Measurements from ENCODE around the gene MYLK4. TPM values are rescaled to one million over a fixed set of nuclear protein-coding genes. Genes with fewer than 3 reads are reported as not detected.

Gene MYLK4
- total and polyA plus RNA-seq, 8 donors: 0.12 to 1.3 (median 0.43) TPM; not detected in 3

- DNase-seq: no peak
- H3K9me3 ChIP-seq: no peaks in the 10 kb centered on the region
- no peaks in the 10 kb centered on the region for H3K4me1 ChIP-seq
- no peak overlapping the region for H3K27ac ChIP-seq
- intact Hi-C loops (cut with DNase I; ENCODE audit: low total_unique reads): no loop called here
- H3K27me3 ChIP-seq: peaks cover 0 to 4% (median 0%) of the 10 kb centered on the region in 3 donors
- TF ChIP-seq POLR2AphosphoS5 (IDR thresholded peaks at IDR 0.05): no peak
- TF ChIP-seq POLR2A (IDR thresholded peaks at IDR 0.05): no peak
- TF ChIP-seq CTCF (IDR thresholded peaks at IDR 0.05): no peak
- no peak for TF ChIP-seq EP300 (IDR thresholded peaks at IDR 0.05)
- no peak overlapping the region for H3K4me3 ChIP-seq
- WGBS, 5 donors: 60 to 88% (median 77%) methylated on average over 1 of the region's 1 CpG
- H3K36me3 ChIP-seq: no peaks in the 10 kb centered on the region
Measured at GRCh38 chr6:2651536-2651935, 99.2 kb downstream of the MYLK4 start.

- Histone ChIP-seq H3K36me3 (no peaks in the 10 kb centered on the region), H3K4me3 (no peak overlapping the region), H3K27ac (no peak overlapping the region), H3K9me3 (no peaks in the 10 kb centered on the region), H3K27me3 (peaks cover 0 to 19% (median 0%) of the 10 kb centered on the region in 3 donors), H3K4me1 (no peaks in the 10 kb centered on the region)
- intact Hi-C loops (cut with DNase I; ENCODE audit: low total_unique reads): no loop called here
- DNase-seq: no peak
- TF ChIP-seq EP300 (IDR thresholded peaks at IDR 0.05): no peak
- TF ChIP-seq POLR2A (IDR thresholded peaks at IDR 0.05): no peak
- no peak for TF ChIP-seq POLR2AphosphoS5 (IDR thresholded peaks at IDR 0.05)
- TF ChIP-seq CTCF (IDR thresholded peaks at IDR 0.05): no peak
- 72 to 87% (median 85%) methylated on average over 3 of the region's 3 CpGs for WGBS, 5 donors
Measured at GRCh38 chr6:2646346-2646745, 104.4 kb downstream of the MYLK4 start.

GRCh38 chr6:2643935-2644539 lies 106.7 kb downstream of the MYLK4 start:
- H3K27ac ChIP-seq: no peak overlapping the region
- TF ChIP-seq CTCF (IDR thresholded peaks at IDR 0.05) (no peak), POLR2A (IDR thresholded peaks at IDR 0.05) (no peak), EP300 (IDR thresholded peaks at IDR 0.05) (no peak), POLR2AphosphoS5 (IDR thresholded peaks at IDR 0.05) (no peak)
- 84 to 93% (median 89%) methylated on average over 5 of the region's 5 CpGs for WGBS, 5 donors
- H3K4me1 ChIP-seq: no peaks in the 10 kb centered on the region
- intact Hi-C loops (cut with DNase I; ENCODE audit: low total_unique reads): loop anchor here (5.0 kb wide), 1 partner anchor 1047 kb away; no protein-coding TSS in a partner anchor
- no peaks in the 10 kb centered on the region for H3K36me3 ChIP-seq
- H3K4me3 ChIP-seq: no peak overlapping the region
- H3K9me3 ChIP-seq: no peaks in the 10 kb centered on the region
- H3K27me3 ChIP-seq: peaks cover 0 to 32% (median 0%) of the 10 kb centered on the region in 3 donors
- DNase-seq: no peak

- DNase-seq: no peak
- TF ChIP-seq CTCF (IDR thresholded peaks at IDR 0.05) (no peak), POLR2A (IDR thresholded peaks at IDR 0.05) (no peak), EP300 (IDR thresholded peaks at IDR 0.05) (no peak), POLR2AphosphoS5 (IDR thresholded peaks at IDR 0.05) (no peak)
- intact Hi-C loops (cut with DNase I; ENCODE audit: low total_unique reads): loop anchor here (5.0 kb wide), 1 partner anchor 1046 kb away; no protein-coding TSS in a partner anchor
- no peaks in the 10 kb centered on the region for H3K36me3 ChIP-seq
- H3K4me3 ChIP-seq: no peak overlapping the region
- H3K27me3 ChIP-seq: peaks cover 0 to 33% (median 0%) of the 10 kb centered on the region in 3 donors
- no peaks in the 10 kb centered on the region for H3K4me1 ChIP-seq
- WGBS, 5 donors: 31 to 58% (median 34%) methylated on average over 2 of the region's 2 CpGs
- H3K27ac ChIP-seq: no peak overlapping the region
- H3K9me3 ChIP-seq: no peaks in the 10 kb centered on the region
Measured at GRCh38 chr6:2643130-2643529, 107.6 kb downstream of the MYLK4 start.
